WTC11 (cell line): ENCODE measurements around the gene TXNIP.

ENCODE experiments used
- CTCF ChIP-seq: fragments of 200-600 bp; IDR thresholded peaks from 2 replicates; pipeline ENCODE4 v1.8.0; 2022; ENCODE audit warnings: antibody characterized with exemption
- FOXK1 ChIP-seq: sonication (generic); formaldehyde crosslinking; IDR thresholded peaks from 2 replicates; pipeline ENCODE4 v1.8.0; 2022; ENCODE audit warnings: mild to moderate bottlenecking, moderate library complexity, missing genetic modification reagents
- JUN ChIP-seq: sonication (generic); formaldehyde crosslinking; IDR thresholded peaks from 2 replicates; pipeline ENCODE4 v1.8.0; 2023; ENCODE audit warnings: mild to moderate bottlenecking, missing genetic modification reagents
- ZNF396 ChIP-seq: fragments of 250-450 bp; sonication (Bioruptor Pico); IDR thresholded peaks from 2 replicates; pipeline ENCODE4 v1.8.0; 2021; ENCODE audit warnings: mild to moderate bottlenecking, moderate library complexity, borderline replicate concordance

- TF ChIP-seq ZNF396 (CRISPR knock-in tag) (no peak), FOXK1 (CRISPR knock-in tag) (no peak), CTCF (no peak), JUN (no peak)
These were observed 39.5 kb downstream of the TXNIP start for GRCh38 chr1:145956781-145957442.
